Measurements from ENCODE around the gene ZNHIT2.
A peak's percentile ranks its signal among the peaks of the same experiment; 100 is the strongest.

ZNHIT2 gene

DNA sequence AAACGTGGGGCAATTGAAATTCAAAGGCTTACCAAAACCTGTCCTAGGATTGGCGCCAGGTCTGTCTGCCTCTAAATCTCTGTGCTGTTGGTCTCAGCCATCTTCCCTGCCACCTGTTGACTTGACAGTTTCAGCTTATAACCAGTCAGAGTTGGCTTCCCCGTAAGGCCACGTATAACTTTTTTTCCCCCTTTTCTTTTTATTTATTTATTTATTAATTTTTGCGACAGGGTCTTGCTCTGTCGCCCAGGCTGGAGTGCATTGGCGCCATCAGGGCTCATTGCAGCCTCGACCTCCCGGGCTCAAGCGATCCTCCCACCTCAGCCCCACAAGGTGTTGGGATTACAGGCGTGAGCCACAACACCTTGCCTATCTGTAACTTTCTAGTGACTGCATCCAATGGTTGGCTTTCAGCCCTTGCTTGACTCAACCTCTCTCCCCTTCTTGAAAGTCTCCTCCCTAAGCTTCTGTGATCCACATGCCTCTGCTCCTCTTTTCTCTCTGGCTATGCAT, 18.2 kb upstream of the ZNHIT2 start:
- TF ChIP-seq, protein P1, sequence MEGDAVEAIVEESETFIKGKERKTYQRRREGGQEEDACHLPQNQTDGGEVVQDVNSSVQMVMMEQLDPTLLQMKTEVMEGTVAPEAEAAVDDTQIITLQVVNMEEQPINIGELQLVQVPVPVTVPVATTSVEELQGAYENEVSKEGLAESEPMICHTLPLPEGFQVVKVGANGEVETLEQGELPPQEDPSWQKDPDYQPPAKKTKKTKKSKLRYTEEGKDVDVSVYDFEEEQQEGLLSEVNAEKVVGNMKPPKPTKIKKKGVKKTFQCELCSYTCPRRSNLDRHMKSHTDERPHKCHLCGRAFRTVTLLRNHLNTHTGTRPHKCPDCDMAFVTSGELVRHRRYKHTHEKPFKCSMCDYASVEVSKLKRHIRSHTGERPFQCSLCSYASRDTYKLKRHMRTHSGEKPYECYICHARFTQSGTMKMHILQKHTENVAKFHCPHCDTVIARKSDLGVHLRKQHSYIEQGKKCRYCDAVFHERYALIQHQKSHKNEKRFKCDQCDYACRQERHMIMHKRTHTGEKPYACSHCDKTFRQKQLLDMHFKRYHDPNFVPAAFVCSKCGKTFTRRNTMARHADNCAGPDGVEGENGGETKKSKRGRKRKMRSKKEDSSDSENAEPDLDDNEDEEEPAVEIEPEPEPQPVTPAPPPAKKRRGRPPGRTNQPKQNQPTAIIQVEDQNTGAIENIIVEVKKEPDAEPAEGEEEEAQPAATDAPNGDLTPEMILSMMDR (IDR thresholded peaks at IDR 0.05) = no peak
- Mint-ChIP-seq H3K27ac (peak overlapping the region; percentile 100), H3K9me3 (peaks cover 3% of the 10 kb centered on the region), H3K36me3 (ENCODE audit: low read depth) (peaks cover 7% of the 10 kb centered on the region), H3K27me3 (ENCODE audit: low read depth, poor library complexity) (peaks cover 32% of the 10 kb centered on the region), H3K4me1 (peaks cover 42% of the 10 kb centered on the region), H3K4me3 (peak overlapping the region; percentile 99)
- DNase-seq = no peak

DNA sequence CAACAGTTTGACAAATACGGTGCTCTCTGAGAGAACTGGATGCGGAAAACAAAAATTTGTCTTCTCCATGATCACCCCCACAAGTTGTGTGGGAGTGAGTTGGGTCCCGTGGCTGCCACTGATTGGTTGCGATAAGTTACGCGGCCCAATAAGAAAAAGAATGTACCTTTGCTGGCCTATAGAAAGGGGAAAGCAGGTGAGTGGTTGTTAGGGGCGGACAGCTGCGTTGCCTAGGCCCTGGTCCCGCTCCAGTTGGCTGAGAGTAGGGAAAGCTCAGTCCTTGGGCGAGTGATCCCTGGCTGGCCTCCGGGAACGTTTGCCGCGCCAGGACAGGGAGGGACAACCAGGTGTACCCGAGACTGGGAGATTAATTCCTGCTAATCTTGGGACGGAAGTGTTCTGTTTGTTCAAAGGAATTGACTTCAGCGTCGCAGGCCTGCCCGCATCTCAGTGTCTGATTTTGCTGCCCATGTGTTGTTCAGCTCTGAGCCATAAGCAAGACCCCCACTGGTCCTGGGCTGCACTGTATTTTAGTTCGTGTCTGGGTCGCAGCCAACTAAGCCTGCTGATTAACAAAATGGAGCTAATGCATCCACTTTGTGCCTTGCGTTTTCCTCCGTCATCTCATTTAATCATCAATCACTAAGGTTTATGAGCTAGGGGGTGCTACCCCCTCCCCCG, 17.6 kb upstream of the ZNHIT2 start:
- Mint-ChIP-seq H3K36me3 (ENCODE audit: low read depth) (peaks cover 7% of the 10 kb centered on the region), H3K4me3 (peak overlapping the region; percentile 99), H3K4me1 (peaks cover 42% of the 10 kb centered on the region), H3K27ac (peak overlapping the region; percentile 100), H3K9me3 (peaks cover 3% of the 10 kb centered on the region), H3K27me3 (ENCODE audit: low read depth, poor library complexity) (peaks cover 28% of the 10 kb centered on the region)
- peak; percentile 82 for DNase-seq
- TF ChIP-seq, protein P1 (IDR thresholded peaks at IDR 0.05) = no peak

DNA sequence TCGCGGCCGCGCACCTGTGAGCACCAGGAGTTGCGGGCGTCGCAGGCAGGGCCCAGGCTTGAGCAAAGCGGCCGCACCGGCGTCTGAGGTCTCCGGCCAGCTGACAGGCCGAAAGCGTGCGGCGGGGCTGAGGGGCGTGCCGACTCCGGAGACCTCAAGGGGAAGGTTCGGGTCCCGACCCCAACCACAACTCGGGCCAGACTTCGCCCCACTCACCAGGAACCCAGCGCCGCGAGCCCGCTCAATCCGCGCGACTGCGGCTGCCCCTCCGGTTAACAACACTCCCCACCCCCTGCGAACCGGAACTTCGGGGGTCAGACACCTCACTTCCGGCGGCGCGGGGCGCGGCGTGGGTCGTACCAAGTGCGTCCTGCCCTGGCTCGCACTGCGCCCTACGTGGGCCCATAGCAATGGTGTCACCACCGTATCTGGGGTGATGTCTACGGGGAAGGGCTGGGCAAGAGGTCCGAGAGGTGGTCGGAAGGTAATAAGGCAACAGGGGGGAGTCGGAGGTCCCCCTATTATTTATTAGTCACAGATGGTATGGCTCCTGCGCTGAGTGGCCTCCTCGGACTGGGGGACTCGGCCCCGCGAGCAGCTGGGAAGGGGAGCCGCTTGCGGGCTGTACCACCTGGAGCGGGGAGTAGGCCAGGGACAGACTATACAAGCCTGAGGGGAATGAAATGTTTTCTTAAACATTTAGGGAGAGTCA, 16.9 kb upstream of the ZNHIT2 start, which contains the start of gene SYVN1:
SYVN1 (minus strand) TSS at position 280 of the 712 bp plus-strand sequence. CDS start 918 bp downstream, outside the sequence.
- Mint-ChIP-seq H3K4me3 (peak within 1 kb of the TSS; percentile 99), H3K9me3 (no peaks in the 10 kb centered on the region), H3K36me3 (ENCODE audit: low read depth) (peaks cover 7% of the 10 kb centered on the region), H3K4me1 (peaks cover 42% of the 10 kb centered on the region), H3K27me3 (ENCODE audit: low read depth, poor library complexity) (peaks cover 21% of the 10 kb centered on the region), H3K27ac (peak within 1 kb of the TSS; percentile 100)
- peak; percentile 87 for DNase-seq
- TF ChIP-seq, protein P1 (IDR thresholded peaks at IDR 0.05) = no peak

DNA sequence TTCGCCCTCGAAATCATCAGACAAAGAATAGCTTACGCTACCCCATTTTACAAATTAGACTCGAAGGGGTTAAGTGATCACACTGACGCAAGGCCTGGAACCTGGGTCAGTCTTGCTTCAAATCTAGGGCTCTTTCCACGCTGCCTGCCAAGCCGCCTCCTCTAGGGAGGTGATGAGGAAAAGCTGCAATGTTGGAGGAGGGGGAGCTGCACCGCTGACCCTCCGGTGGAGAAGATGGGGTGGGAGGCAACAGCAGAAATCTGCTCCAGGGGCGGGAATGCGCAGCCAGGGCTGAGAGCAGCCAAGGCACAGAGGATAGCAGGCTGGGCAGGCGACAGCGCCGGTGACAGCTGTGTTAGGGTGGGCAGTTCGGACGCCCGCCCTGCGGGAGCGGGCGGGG, 16.2 kb upstream of the ZNHIT2 start:
- peak overlapping the region; percentile 99 for H3K4me3 Mint-ChIP-seq
- peaks cover 15% of the 10 kb centered on the region for H3K27me3 Mint-ChIP-seq (ENCODE audit: low read depth, poor library complexity)
- no peaks in the 10 kb centered on the region for H3K9me3 Mint-ChIP-seq
- peaks cover 7% of the 10 kb centered on the region for H3K36me3 Mint-ChIP-seq (ENCODE audit: low read depth)
- DNase-seq = no peak
- TF ChIP-seq, protein P1 (IDR thresholded peaks at IDR 0.05) = no peak
- peaks cover 42% of the 10 kb centered on the region for H3K4me1 Mint-ChIP-seq
- peak overlapping the region; percentile 100 for H3K27ac Mint-ChIP-seq

DNA sequence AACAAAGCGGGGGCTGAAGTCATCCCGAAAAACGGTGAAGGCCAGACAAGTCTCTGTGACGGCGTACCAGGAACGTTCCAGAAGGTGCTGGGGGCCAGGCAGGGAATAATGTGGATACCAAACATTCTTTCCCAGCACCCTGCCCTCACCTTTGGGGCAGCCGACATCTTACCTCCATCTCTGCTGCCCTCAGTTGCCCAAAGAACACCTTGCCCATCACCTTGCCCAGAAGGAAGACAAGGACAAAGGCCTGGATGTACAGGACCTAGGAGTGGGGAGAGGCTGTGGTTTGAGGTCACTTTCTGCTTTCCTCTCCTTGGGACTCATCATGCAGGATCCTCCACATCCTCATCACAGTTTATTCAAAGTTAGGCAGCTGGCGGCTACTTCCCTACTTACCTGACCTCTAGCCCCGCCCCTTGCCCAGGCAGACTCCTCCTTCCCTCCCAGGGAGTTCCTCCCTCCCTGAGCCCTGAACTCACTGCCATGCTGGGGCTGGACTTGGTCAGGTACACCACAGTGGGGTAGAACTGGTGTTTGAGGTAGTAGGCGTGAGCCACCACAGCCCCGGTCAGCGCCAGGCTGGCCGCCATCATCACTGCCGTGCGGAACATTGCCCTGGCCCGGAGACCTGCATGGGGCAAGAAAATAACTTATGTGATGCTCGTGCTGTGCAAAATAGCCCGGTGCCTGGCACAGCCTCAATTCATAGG, 15.6 kb upstream of the ZNHIT2 start:
- H3K36me3 Mint-ChIP-seq (ENCODE audit: low read depth) = peaks cover 7% of the 10 kb centered on the region
- H3K9me3 Mint-ChIP-seq = no peaks in the 10 kb centered on the region
- TF ChIP-seq, protein P1 (IDR thresholded peaks at IDR 0.05) = no peak
- H3K4me1 Mint-ChIP-seq = peaks cover 42% of the 10 kb centered on the region
- H3K27me3 Mint-ChIP-seq (ENCODE audit: low read depth, poor library complexity) = peaks cover 9% of the 10 kb centered on the region
- H3K4me3 Mint-ChIP-seq = peak overlapping the region; percentile 99
- DNase-seq = no peak
- H3K27ac Mint-ChIP-seq = peak overlapping the region; percentile 100
